ENCODE results near the gene SLC22A6.

The SLC22A6 gene

DNA sequence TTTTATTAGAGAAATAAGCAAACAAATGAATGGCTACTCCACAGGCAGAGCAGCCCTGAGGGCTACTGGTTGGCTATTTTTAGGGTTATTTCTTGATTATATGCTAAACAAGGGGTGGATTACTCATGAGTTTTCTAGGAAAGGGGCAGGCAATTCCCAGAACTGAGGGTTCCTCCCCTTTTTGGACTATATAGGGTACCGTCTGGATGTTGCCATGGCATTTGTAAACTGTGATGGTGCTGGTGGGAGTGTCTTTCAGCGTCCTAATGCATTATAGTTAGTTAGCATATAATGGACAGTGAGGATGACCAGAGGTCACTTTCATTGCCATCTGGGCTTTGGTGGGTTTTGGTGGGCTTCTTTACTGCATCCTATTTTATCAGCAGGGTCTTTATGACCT lies 19.2 kb downstream of the SLC22A6 start:
- Histone ChIP-seq H3K9me2 (replicated peaks; ENCODE audit: insufficient read depth, low read length) (no peaks in the 10 kb centered on the region), H3K27me3 (ENCODE audit: low read length) (no peaks in the 10 kb centered on the region), H3K27ac (ENCODE audit: low read depth, low read length) (no peak overlapping the region), H3K4me3 (ENCODE audit: insufficient read depth, low read length, poor library complexity, severe bottlenecking) (no peak overlapping the region), H3F3A (ENCODE audit: insufficient read depth) (no peaks in the 10 kb centered on the region), H2AFZ (ENCODE audit: low read depth, low read length, severe bottlenecking) (no peak overlapping the region), H3K9me3 (ENCODE audit: insufficient read depth, low read length) (no peaks in the 10 kb centered on the region), H3K9ac (ENCODE audit: low read length) (no peak overlapping the region), H3K4me2 (ENCODE audit: low read depth, low read length, poor library complexity, severe bottlenecking) (no peak overlapping the region), H4K20me1 (ENCODE audit: low read depth, low read length) (no peaks in the 10 kb centered on the region), H3K36me3 (ENCODE audit: low read length) (no peaks in the 10 kb centered on the region), H3K79me2 (ENCODE audit: insufficient read depth, low read length) (no peaks in the 10 kb centered on the region)
- TF ChIP-seq EZH2phosphoT487 (conservative IDR thresholded peaks at IDR 0.05; ENCODE audit: low read length): no peak
- TF ChIP-seq, protein P1, sequence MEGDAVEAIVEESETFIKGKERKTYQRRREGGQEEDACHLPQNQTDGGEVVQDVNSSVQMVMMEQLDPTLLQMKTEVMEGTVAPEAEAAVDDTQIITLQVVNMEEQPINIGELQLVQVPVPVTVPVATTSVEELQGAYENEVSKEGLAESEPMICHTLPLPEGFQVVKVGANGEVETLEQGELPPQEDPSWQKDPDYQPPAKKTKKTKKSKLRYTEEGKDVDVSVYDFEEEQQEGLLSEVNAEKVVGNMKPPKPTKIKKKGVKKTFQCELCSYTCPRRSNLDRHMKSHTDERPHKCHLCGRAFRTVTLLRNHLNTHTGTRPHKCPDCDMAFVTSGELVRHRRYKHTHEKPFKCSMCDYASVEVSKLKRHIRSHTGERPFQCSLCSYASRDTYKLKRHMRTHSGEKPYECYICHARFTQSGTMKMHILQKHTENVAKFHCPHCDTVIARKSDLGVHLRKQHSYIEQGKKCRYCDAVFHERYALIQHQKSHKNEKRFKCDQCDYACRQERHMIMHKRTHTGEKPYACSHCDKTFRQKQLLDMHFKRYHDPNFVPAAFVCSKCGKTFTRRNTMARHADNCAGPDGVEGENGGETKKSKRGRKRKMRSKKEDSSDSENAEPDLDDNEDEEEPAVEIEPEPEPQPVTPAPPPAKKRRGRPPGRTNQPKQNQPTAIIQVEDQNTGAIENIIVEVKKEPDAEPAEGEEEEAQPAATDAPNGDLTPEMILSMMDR (IDR thresholded peaks at IDR 0.05; ENCODE audit: insufficient read depth, low read length, poor library complexity, severe bottlenecking): no peak

DNA sequence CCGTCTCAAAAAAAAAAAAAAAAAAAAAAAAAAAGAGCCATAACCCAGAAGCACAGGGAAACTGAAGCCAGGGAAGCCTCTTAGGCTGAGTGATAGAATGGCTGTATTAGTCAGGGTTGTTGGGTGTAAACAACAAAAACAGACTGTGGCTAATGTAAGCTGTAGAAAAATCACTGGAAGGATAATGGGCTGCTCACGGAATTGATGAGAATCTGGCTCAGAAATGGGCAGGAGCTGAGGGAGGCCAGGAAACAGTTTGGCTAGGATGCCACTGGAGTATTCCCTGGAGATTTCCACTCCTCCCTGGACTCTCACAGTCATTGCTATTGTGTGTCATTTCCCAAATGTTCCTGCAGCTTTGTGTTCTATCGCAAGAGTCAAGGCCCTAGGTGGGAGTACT lies 22.4 kb downstream of the SLC22A6 start:
- Histone ChIP-seq H3K4me2 (ENCODE audit: low read depth, low read length, poor library complexity, severe bottlenecking) (no peak overlapping the region), H3K27ac (ENCODE audit: low read depth, low read length) (no peak overlapping the region), H3K9me3 (ENCODE audit: insufficient read depth, low read length) (no peaks in the 10 kb centered on the region), H3K27me3 (ENCODE audit: low read length) (no peaks in the 10 kb centered on the region), H2AFZ (ENCODE audit: low read depth, low read length, severe bottlenecking) (no peak overlapping the region), H3K79me2 (ENCODE audit: insufficient read depth, low read length) (no peaks in the 10 kb centered on the region), H3K9ac (ENCODE audit: low read length) (no peak overlapping the region), H4K20me1 (ENCODE audit: low read depth, low read length) (no peaks in the 10 kb centered on the region), H3F3A (ENCODE audit: insufficient read depth) (no peaks in the 10 kb centered on the region), H3K4me3 (ENCODE audit: insufficient read depth, low read length, poor library complexity, severe bottlenecking) (no peak overlapping the region), H3K36me3 (ENCODE audit: low read length) (no peaks in the 10 kb centered on the region), H3K9me2 (replicated peaks; ENCODE audit: insufficient read depth, low read length) (no peaks in the 10 kb centered on the region)
- TF ChIP-seq, protein P1 (IDR thresholded peaks at IDR 0.05; ENCODE audit: insufficient read depth, low read length, poor library complexity, severe bottlenecking): no peak
- TF ChIP-seq EZH2phosphoT487 (conservative IDR thresholded peaks at IDR 0.05; ENCODE audit: low read length): no peak

DNA sequence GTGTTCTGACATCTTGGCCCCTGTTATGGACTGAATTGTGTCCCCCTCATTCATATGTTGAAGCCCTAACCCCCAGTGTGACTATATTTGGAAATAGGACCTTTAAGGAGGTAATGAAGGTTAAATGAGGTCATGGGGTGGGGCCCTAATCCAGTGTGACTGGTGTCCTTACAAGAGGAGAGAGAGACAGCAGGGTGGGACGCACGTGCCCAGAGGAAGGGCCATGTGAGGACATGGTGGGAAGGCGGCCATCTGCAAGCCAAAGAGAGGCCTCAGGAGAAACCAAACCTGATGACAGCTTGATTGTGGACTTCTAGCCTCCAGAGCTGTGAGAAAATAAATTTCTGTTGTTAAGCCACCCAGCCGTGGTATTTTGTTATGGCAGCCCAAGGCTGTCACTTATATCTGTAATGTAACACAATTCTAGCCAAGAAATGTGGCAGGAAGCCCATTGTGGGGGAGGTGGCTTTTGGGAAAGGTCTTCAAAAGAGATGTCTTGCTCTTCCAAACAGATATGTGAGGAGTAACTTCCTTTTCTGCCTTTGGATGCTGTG lies 23.7 kb downstream of the SLC22A6 start:
- no peaks in the 10 kb centered on the region for H3K36me3 ChIP-seq (ENCODE audit: low read length)
- no peaks in the 10 kb centered on the region for H3K9me3 ChIP-seq (ENCODE audit: insufficient read depth, low read length)
- H3F3A ChIP-seq (ENCODE audit: insufficient read depth): no peaks in the 10 kb centered on the region

More for the DNA sequence above, 23.7 kb downstream of the SLC22A6 start:
- H3K27me3 ChIP-seq (ENCODE audit: low read length): no peaks in the 10 kb centered on the region
- H3K79me2 ChIP-seq (ENCODE audit: insufficient read depth, low read length): no peaks in the 10 kb centered on the region
- no peak overlapping the region for H2AFZ ChIP-seq (ENCODE audit: low read depth, low read length, severe bottlenecking)
- no peak overlapping the region for H3K27ac ChIP-seq (ENCODE audit: low read depth, low read length)
- no peak for TF ChIP-seq EZH2phosphoT487 (conservative IDR thresholded peaks at IDR 0.05; ENCODE audit: low read length)
- TF ChIP-seq, protein P1 (IDR thresholded peaks at IDR 0.05; ENCODE audit: insufficient read depth, low read length, poor library complexity, severe bottlenecking): no peak
- no peak overlapping the region for H3K4me2 ChIP-seq (ENCODE audit: low read depth, low read length, poor library complexity, severe bottlenecking)
- no peaks in the 10 kb centered on the region for H3K9me2 ChIP-seq (replicated peaks; ENCODE audit: insufficient read depth, low read length)
- H3K9ac ChIP-seq (ENCODE audit: low read length): no peak overlapping the region
- H3K4me3 ChIP-seq (ENCODE audit: insufficient read depth, low read length, poor library complexity, severe bottlenecking): no peak overlapping the region
- no peaks in the 10 kb centered on the region for H4K20me1 ChIP-seq (ENCODE audit: low read depth, low read length)
